Measurements from ENCODE around the gene OR8B4.

GRCh38 chr11:124445646-124446150 lies 21.0 kb upstream of the OR8B4 start, which contains the start of gene OR8B8:
- TF ChIP-seq, protein P1, sequence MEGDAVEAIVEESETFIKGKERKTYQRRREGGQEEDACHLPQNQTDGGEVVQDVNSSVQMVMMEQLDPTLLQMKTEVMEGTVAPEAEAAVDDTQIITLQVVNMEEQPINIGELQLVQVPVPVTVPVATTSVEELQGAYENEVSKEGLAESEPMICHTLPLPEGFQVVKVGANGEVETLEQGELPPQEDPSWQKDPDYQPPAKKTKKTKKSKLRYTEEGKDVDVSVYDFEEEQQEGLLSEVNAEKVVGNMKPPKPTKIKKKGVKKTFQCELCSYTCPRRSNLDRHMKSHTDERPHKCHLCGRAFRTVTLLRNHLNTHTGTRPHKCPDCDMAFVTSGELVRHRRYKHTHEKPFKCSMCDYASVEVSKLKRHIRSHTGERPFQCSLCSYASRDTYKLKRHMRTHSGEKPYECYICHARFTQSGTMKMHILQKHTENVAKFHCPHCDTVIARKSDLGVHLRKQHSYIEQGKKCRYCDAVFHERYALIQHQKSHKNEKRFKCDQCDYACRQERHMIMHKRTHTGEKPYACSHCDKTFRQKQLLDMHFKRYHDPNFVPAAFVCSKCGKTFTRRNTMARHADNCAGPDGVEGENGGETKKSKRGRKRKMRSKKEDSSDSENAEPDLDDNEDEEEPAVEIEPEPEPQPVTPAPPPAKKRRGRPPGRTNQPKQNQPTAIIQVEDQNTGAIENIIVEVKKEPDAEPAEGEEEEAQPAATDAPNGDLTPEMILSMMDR (IDR thresholded peaks at IDR 0.05; ENCODE audit: low read depth, low read length): no peak
- TF ChIP-seq POLR2A (IDR thresholded peaks at IDR 0.05; ENCODE audit: extremely low read depth, insufficient read length): no peak

Data from NB4 (cell line).